Heart left ventricle (tissue), 16 donors: ENCODE data around the gene PLOD2. TPM values are rescaled to one million over a fixed set of nuclear protein-coding genes. Genes with fewer than 3 reads are reported as not detected.

Source experiments
- ATAC-seq, 4 donors: fragments of 200-7000 bp; cut with Tn5 transposase; one replicate each; pipeline ENCODE4 v1.9.1; 2020 to 2022; ENCODE audit warnings: moderate library complexity in 4 of 4, mild to moderate bottlenecking in 3 of 4, moderate number of reproducible peaks in 1 of 4
- DNase-seq, 5 donors: peaks; one replicate each; pipeline ENCODE4 v3.0.0-alpha.2; 2020
- H3K27ac ChIP-seq, 12 donors: fragments of 200-600 bp; sonication (generic) in 4 of 12; one replicate each; pipeline versions ENCODE4 v1.5.0 to v1.8.0; 2016 to 2022; ENCODE audit warnings: mild to moderate bottlenecking in 2 of 12
- H3K27me3 ChIP-seq, 9 donors: fragments of 200-600 bp; sonication (generic) in 2 of 9; one replicate each; pipeline versions ENCODE4 v1.5.1 to v1.8.0; 2016 to 2022; ENCODE audit warnings: mild to moderate bottlenecking in 3 of 9
- H3K36me3 ChIP-seq, 9 donors: fragments of 200-600 bp; sonication (generic) in 2 of 9; one replicate each; pipeline versions ENCODE4 v1.5.0 to v1.8.0; 2018 to 2022; ENCODE audit warnings: mild to moderate bottlenecking in 2 of 9
- H3K4me1 ChIP-seq, 12 donors: fragments of 200-600 bp; sonication (generic) in 4 of 12; one replicate each; pipeline versions ENCODE4 v1.5.0 to v1.8.0; 2016 to 2022; ENCODE audit warnings: mild to moderate bottlenecking in 3 of 12
- H3K4me3 ChIP-seq, 12 donors: fragments of 200-600 bp; sonication (generic) in 4 of 12; one replicate each; pipeline versions ENCODE4 v1.5.0 to v1.8.0; 2017 to 2022; ENCODE audit warnings: mild to moderate bottlenecking in 9 of 12, moderate library complexity in 4 of 12
- H3K9me3 ChIP-seq, 12 donors: fragments of 200-600 bp; sonication (generic) in 4 of 12; one replicate each; pipeline versions ENCODE4 v1.5.0 to v1.8.0; 2016 to 2022; ENCODE audit warnings: mild to moderate bottlenecking in 1 of 12
- POLR2A ChIP-seq, 2 donors: fragments of 450-650 bp; IDR thresholded peaks; one replicate each; pipeline ENCODE4 v1.6.1; 2017; ENCODE audit warnings: antibody characterized with exemption in 2 of 2, mild to moderate bottlenecking in 2 of 2, moderate library complexity in 2 of 2
- WGBS, 4 donors: extraction: QIAGEN DNeasy Blood & Tissue Kit in 2 of 4; methylation state at CpG; one replicate each; pipeline versions ENCODE4 v1.1.5 to v1.1.7; 2013 to 2018; 5-methylcytosine and 5-hydroxymethylcytosine counted together
- intact Hi-C, 10 donors: fragments of 100-400 bp; cut with DNase I; formaldehyde crosslinking; loops; one replicate each; pipeline versions ENCODE4 v1.11.1 to v1.14.2; 2022
- polyA plus RNA-seq, 2 donors: library from polyadenylated mRNA; stranded (reverse); fragments of 200-250 nt; gene quantifications; one replicate each; pipeline ENCODE4 v1.2.3, GENCODE V29; 2013
- total RNA-seq, 9 donors: library from RNA; depleted of rRNA in 2 of 9; stranded (reverse); fragments of >200 nt in 2 of 9; fragmentation: NEBNext Ultra II Directional in 3 of 9; extraction: Animal tissue kit (Norgen Biotek cat#: 25700) in 3 of 9; gene quantifications; one replicate each; pipeline versions ENCODE4 v1.1.0 to v1.2.4, GENCODE V29; 2016 to 2023
- TF ChIP-seq, protein P1 (sequence below), 12 donors: fragments of 200-600 bp; sonication (generic) in 4 of 12; IDR thresholded peaks; one replicate each; pipeline versions ENCODE4 v1.5.0 to v1.8.0; 2018 to 2022; ENCODE audit warnings: antibody characterized with exemption in 12 of 12, mild to moderate bottlenecking in 5 of 12
- donor health status: ischemic (EF 13 %, LVEDD 7.1; RV severe dilation, severe dysfunction).
- donor health status: healthy with polysubstance abuse.
- donor health status: DM: no; HTN: yes; CAD: no.
- donor health status: DM: no; HTN: no; CAD: no.
- donor health status: ischemic (EF 25% LVEDD 6.9; RV normal size, moderate dysfunction).
- donor health status: ischemic (EF 25% LVEDD 5.7; RV mildly dilated, moderate dysfunction).
- donor health status: healthy.
- donor health status: DM: yes; HTN: yes; CAD: no.
- donor health status: ischemic (EF 35%, LVEDD 5.7; RV mildly dilated, moderate dysfunction).
- donor health status: nonischemic (EF 11% LVEDD 7.7; RV severe dilation, severe dysfunction).
- donor health status: DM: yes; HTN: yes; CAD: no.
- donor health status: PGD.
- donor health status: ischemic (EF 29% LVEDD 5.4; RV normal size, mild dysfunction).
- donor health status: nonischemic (EF 23%, LVEDD 6.1; RV moderate dilation, normal function).

PLOD2 gene
- total and polyA plus RNA-seq, 11 donors = 6.8 to 33.0 (median 17.9) TPM

DNA sequence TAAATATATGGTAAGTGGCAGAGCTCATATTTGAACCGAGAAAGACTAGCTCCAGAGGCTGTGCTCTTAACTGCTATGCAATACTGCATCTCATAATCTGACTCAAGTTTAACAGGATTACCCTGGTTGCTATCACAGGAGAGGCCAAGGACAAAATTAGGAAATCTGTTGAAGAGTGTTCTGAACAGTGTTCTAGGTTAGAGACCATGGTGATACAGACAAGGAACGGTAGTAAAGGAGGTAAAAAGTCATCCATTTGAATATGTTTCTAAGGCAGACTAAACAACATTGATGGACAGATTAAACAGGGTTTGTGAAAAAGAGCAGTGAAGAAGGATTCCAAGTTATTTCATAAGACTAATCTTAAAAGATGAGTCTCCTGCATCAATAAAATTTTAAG lies 22.1 kb downstream of the PLOD2 start:
- WGBS, 4 donors = 66 to 78% (median 71%) methylated on average over 2 of the region's 2 CpGs
- peak in 2 of 4 donors; percentile 34 to 50 for ATAC-seq
- TF ChIP-seq, protein P1, sequence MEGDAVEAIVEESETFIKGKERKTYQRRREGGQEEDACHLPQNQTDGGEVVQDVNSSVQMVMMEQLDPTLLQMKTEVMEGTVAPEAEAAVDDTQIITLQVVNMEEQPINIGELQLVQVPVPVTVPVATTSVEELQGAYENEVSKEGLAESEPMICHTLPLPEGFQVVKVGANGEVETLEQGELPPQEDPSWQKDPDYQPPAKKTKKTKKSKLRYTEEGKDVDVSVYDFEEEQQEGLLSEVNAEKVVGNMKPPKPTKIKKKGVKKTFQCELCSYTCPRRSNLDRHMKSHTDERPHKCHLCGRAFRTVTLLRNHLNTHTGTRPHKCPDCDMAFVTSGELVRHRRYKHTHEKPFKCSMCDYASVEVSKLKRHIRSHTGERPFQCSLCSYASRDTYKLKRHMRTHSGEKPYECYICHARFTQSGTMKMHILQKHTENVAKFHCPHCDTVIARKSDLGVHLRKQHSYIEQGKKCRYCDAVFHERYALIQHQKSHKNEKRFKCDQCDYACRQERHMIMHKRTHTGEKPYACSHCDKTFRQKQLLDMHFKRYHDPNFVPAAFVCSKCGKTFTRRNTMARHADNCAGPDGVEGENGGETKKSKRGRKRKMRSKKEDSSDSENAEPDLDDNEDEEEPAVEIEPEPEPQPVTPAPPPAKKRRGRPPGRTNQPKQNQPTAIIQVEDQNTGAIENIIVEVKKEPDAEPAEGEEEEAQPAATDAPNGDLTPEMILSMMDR (IDR thresholded peaks at IDR 0.05) = no peak
- TF ChIP-seq POLR2A (IDR thresholded peaks at IDR 0.05) = no peak
- Histone ChIP-seq H3K9me3 (no peaks in the 10 kb centered on the region), H3K4me1 (peaks cover 0 to 66% (median 31%) of the 10 kb centered on the region in 12 donors), H3K27ac (peak overlapping the region in 1 of 12 donors; percentile 12), H3K36me3 (no peaks in the 10 kb centered on the region), H3K4me3 (no peak overlapping the region), H3K27me3 (no peaks in the 10 kb centered on the region)
- DNase-seq = no peak
- intact Hi-C loops = loop anchor here in 1 of 10 donors (10.0 kb wide), 1 partner anchor 54 kb away; no protein-coding TSS in a partner anchor

DNA sequence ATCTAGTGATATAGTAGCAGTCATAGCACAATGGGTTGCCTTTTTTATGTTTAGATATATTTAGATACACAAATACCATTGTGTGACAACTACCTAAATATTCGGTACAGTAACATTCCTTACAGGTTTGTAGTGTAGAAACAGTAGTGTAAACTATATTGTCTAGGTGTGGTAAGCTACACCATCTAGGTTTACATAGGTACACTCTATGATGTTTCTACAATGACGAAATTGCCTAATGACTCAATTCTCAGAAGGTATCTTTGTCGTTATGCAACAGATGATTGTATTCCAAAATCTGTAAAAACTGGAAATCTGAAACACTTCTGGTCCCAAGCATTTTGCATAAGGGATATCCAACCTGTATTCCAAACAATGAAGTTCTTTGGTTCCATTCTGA lies 24.3 kb downstream of the PLOD2 start:
- Histone ChIP-seq H3K9me3 (no peaks in the 10 kb centered on the region), H3K27me3 (no peaks in the 10 kb centered on the region), H3K4me3 (no peak overlapping the region), H3K27ac (no peak overlapping the region), H3K36me3 (no peaks in the 10 kb centered on the region), H3K4me1 (peaks cover 0 to 63% (median 28%) of the 10 kb centered on the region in 12 donors)
- 83 to 89% (median 86%) methylated on average over 3 of the region's 3 CpGs for WGBS, 4 donors
- intact Hi-C loops = loop anchor here in 1 of 10 donors (10.0 kb wide), 1 partner anchor 52 kb away; no protein-coding TSS in a partner anchor
- DNase-seq (no peak), ATAC-seq (no peak)
- TF ChIP-seq, protein P1 (IDR thresholded peaks at IDR 0.05) = no peak
- no peak for TF ChIP-seq POLR2A (IDR thresholded peaks at IDR 0.05)

DNA sequence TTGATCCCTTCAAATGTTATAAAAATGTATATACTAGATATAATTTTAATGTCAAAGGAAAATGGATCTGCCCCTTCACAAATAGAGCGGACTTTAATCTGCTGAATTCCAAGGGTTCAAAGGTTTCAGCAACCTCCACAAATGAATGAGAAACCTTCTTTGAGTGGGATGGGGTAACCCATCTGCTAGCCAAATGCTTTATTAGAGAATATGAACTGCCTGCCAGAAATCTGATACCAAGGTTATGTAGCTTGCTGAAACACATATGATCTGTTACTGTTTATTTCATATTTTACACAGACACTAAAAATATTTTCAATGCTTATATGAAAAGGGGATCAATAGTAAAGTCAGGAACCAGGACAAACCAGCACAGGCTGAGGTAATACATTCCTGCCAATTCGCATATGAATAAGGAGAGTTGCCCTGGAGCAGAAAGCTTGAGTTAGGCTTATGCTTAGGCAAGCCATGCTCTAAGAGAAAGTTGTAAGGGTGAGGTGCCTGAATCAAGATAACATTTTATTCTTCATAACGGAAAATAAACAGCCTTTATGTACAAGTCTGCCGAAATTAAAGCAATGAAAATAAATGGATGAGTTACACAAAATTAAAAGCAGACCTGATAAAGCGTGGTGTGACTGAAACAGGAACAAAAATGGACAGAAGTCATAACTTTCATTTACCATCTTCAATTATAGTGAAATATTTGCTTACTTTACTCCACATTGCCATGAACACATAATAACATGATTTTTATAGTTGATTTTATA lies 26.5 kb downstream of the PLOD2 start:
- DNase-seq (no peak), ATAC-seq (no peak)
- Histone ChIP-seq H3K36me3 (no peaks in the 10 kb centered on the region), H3K27ac (no peak overlapping the region), H3K4me1 (peaks cover 0 to 45% (median 21%) of the 10 kb centered on the region in 12 donors), H3K4me3 (no peak overlapping the region), H3K9me3 (no peaks in the 10 kb centered on the region), H3K27me3 (no peaks in the 10 kb centered on the region)
- TF ChIP-seq, protein P1 (IDR thresholded peaks at IDR 0.05) = no peak
- no peak for TF ChIP-seq POLR2A (IDR thresholded peaks at IDR 0.05)
- intact Hi-C loops = loop anchor here in 1 of 10 donors (10.0 kb wide), 1 partner anchor 50 kb away; no protein-coding TSS in a partner anchor
- 51 to 74% (median 63%) methylated on average over 5 of the region's 5 CpGs for WGBS, 4 donors

DNA sequence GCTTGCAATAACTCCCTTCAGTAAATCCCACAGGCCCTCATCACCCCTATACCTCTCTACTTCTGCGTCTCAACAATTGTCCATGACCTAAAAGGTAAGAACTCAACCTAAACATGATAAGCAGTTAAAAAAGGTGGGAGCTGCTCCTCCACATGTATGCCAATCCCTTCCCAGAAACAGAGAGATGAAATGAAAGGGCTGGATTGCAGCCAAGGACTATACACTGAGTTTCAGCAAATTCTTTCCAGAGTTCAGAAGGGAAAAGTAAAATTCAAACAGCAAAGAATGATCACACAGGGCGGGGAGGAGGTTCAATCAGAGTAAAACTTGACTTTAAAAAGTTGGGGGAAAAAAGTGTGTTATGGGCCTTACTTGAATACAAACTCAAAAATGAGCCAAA lies 27.5 kb downstream of the PLOD2 start:
- intact Hi-C loops = loop anchor here in 1 of 10 donors (10.0 kb wide), 1 partner anchor 49 kb away; no protein-coding TSS in a partner anchor
- Histone ChIP-seq H3K9me3 (no peaks in the 10 kb centered on the region), H3K4me1 (peaks cover 0 to 44% (median 16%) of the 10 kb centered on the region in 12 donors), H3K27me3 (no peaks in the 10 kb centered on the region), H3K36me3 (no peaks in the 10 kb centered on the region), H3K4me3 (no peak overlapping the region), H3K27ac (no peak overlapping the region)
- 87 to 92% (median 90%) methylated on average over 2 of the region's 2 CpGs for WGBS, 4 donors
- DNase-seq (no peak), ATAC-seq (no peak)
- TF ChIP-seq, protein P1 (IDR thresholded peaks at IDR 0.05) = no peak
- TF ChIP-seq POLR2A (IDR thresholded peaks at IDR 0.05) = no peak
